NOMO-1 treated with DMSO at 0.1 percent for 48 hours (cell line): ENCODE measurements around the gene ZNF81.
"Not testable (repeated sequence)": the region's sequence is repeated elsewhere in the genome, so short reads cannot be mapped to it uniquely, and the experiment has no call there.

Experiments used
- DNase-seq: peaks from one replicate; lab custom pipeline; 2025; ENCODE audit not compliant: unreplicated experiment; lab: John Stamatoyannopoulos, UW

The ZNF81 gene

GRCh38 chrX:47927212-47927611, 90.5 kb downstream of the ZNF81 start:
- DNase-seq = peak; percentile 23

GRCh38 chrX:47931970-47932369, 95.3 kb downstream of the ZNF81 start:
- DNase-seq = not testable (repeated sequence)

GRCh38 chrX:47933946-47934345, 97.2 kb downstream of the ZNF81 start:
- DNase-seq = no peak

- no peak for DNase-seq
Measured at GRCh38 chrX:47936224-47936939, 99.7 kb downstream of the ZNF81 start.

GRCh38 chrX:47936940-47937317, 100.2 kb downstream of the ZNF81 start:
- no peak for DNase-seq

DNA sequence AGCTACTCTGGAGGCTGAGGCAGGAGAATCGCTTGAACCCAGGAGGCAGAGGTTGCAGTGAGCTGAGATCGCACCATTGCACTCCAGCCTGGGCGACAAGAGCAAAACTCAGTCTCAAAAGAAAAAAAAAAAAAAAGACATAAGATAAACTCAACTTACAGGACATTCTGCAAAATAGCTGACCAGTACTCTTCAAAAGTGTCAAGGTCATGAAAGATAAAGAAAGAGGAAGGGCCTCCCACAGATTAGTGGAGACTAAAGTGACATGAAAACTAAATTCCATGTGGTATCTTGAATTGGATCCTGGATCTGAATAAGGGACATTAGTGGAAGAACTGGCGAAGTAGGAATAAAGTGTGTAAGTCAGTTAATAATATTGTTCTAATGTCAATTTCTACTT, 103.7 kb downstream of the ZNF81 start:
- DNase-seq = no peak

- DNase-seq = no peak
Measured at GRCh38 chrX:47941423-47941822, 104.7 kb downstream of the ZNF81 start.

DNA sequence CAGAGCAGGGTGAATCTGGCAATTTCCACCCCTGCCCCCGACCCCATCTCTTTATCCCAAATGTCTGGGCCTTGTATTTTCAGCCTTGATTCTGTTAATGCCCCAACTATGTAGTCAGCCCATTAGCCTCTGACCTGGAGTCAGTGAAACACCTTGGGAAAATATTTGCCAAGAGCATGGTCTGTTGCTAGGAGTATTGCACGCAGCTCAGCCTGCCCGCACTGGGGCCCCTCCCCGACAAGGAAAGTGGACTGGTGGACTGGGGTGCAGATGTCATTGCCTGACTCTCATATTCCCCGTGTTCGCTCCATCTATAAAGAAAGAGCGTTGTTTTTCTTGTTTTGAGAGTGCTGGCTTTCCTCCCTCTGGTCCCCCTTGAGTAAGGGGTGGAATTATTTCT, 118.6 kb downstream of the ZNF81 start:
- not testable (repeated sequence) for DNase-seq

DNA sequence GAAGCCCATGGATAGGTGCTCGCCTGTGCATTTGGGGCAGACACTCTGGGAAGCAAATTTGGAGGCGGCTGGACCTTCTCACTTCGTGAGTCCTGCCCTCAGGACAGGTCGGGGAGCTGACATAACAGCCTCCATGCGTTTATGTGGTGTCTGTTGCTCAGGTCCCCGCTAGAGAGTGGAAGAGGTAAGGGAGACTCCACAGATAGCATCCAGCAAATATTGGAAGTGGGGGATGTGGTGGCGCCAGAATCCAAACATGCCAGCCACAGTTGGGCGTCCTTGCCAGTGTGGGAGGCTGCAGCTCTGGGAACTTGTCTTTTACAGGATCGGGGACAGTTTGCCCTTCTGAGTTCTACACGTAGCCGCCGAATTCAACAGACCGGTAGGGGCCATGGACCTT, 119.3 kb downstream of the ZNF81 start:
- DNase-seq = no peak

- DNase-seq = not testable (repeated sequence)
Measured at GRCh38 chrX:47958206-47958605, 121.5 kb downstream of the ZNF81 start.

DNA sequence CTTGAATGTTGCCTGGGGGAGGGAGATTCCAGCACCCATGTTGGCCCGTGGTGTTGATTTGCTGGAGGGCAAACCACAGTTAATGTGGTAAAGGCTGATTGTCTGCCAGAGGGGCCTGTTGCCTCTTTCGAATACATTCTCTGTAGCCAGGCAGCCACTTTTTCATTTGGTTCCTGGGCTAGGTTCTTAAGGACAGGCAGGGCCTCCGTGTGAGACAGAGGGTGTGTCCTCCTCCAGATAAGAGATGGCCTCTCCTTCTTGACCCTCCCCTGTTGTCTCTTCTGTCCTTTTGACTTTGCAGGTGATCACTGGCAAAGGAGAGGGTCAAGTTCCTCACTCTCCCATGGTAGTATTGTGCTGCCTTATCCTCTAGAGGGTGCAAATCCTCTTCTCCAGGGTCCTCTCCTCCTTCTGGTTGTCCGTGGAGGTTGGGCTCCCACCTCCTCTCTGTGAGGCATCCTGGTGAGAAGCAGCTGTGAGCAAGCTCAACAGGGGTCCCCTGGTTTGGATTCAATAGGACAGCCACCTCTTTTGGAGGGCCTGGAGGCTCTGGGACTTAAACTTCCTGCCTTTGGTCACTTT, 122.2 kb downstream of the ZNF81 start:
- DNase-seq = no peak

DNA sequence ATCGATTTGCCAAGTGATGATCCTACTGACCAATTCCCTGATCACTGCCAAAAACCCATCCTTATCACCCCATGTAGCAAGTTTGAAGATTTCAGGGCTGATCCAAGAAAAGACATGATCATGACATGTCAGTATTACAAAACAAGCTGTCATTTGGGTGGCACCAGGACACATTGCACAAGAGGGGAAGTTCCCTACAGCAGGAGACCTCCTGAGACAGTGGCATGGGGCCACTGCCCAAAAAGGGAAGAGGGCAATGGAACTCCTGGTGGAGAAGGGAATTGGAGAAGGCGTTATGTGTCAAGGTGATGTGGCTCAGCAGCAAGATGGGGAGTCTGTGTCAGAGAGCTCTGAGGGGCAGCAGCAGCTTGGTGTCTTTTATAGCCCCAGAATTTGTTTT, 123.7 kb downstream of the ZNF81 start:
- DNase-seq = peak; percentile 45

DNA sequence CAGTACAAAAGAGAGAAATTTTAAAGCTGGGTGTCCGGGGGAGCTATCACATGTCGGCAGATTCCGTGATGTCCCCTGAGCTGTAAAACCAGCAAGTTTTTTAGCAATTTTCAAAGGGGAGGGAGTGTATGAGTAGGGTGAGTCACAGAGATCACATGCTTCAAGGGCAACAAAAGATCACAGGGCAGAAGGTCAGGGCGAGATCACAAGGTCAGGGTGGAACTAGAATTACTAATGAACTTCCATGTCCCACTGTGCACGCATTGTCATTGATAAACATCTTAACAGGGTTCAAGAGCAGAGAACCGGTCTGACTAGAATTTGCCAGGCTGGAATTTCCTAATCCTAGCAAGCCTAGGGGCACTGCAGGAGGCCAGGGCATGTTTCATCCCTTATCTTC, 125.1 kb downstream of the ZNF81 start:
- not testable (repeated sequence) for DNase-seq

GRCh38 chrX:47965526-47965925, 128.8 kb downstream of the ZNF81 start:
- DNase-seq = not testable (repeated sequence)
